Measurements from ENCODE around the gene ACSS2. TPM values are rescaled to one million over a fixed set of nuclear protein-coding genes. Genes with fewer than 3 reads are reported as not detected.

Gene ACSS2
- total RNA-seq, 2 donors from 2014 or later = 37.4 to 44.2 TPM

- Histone ChIP-seq H3K4me3 (no peak overlapping the region), H3K9me3 (no peaks in the 10 kb centered on the region), H3K36me3 (no peaks in the 10 kb centered on the region), H3K27ac (no peak overlapping the region), H3K27me3 (replicated peaks; ENCODE audit: insufficient read depth) (no peaks in the 10 kb centered on the region), H3K4me1 (replicated peaks) (no peaks in the 10 kb centered on the region)
- intact Hi-C loops (cut with DNase I) = no loop called here
- DNase-seq (ENCODE audit: low spot score) = no peak
- TF ChIP-seq CTCF (IDR thresholded peaks at IDR 0.05) = no peak
- TF ChIP-seq POLR2AphosphoS5 (IDR thresholded peaks at IDR 0.05) = no peak
- no peak for TF ChIP-seq POLR2A (IDR thresholded peaks at IDR 0.05)
- whole genome bisulfite sequencing = 61% methylated on average over 4 of the region's 4 CpGs
Observed at GRCh38 chr20:34852298-34852697, 24.1 kb upstream of the ACSS2 start.

- Histone ChIP-seq H3K4me3 (no peak overlapping the region), H3K9me3 (no peaks in the 10 kb centered on the region), H3K27ac (no peak overlapping the region), H3K27me3 (replicated peaks; ENCODE audit: insufficient read depth) (no peaks in the 10 kb centered on the region), H3K4me1 (replicated peaks) (no peaks in the 10 kb centered on the region), H3K36me3 (no peaks in the 10 kb centered on the region)
- DNase-seq (ENCODE audit: low spot score) = no peak
- TF ChIP-seq POLR2A (IDR thresholded peaks at IDR 0.05) (no peak), POLR2AphosphoS5 (IDR thresholded peaks at IDR 0.05) (no peak)
- 93% methylated on average over 26 of the region's 26 CpGs for WGBS
- intact Hi-C loops (cut with DNase I) = no loop called here
Observed at GRCh38 chr20:34859367-34859766, 17.0 kb upstream of the ACSS2 start.

GRCh38 chr20:34859826-34860545, 16.4 kb upstream of the ACSS2 start:
- no peak for TF ChIP-seq CTCF (IDR thresholded peaks at IDR 0.05)
- no peak for TF ChIP-seq POLR2A (IDR thresholded peaks at IDR 0.05)
- no peak for TF ChIP-seq POLR2AphosphoS5 (IDR thresholded peaks at IDR 0.05)
- Histone ChIP-seq H3K27ac (no peak overlapping the region), H3K4me3 (no peak overlapping the region), H3K4me1 (replicated peaks) (no peaks in the 10 kb centered on the region), H3K27me3 (replicated peaks; ENCODE audit: insufficient read depth) (no peaks in the 10 kb centered on the region), H3K36me3 (no peaks in the 10 kb centered on the region), H3K9me3 (no peaks in the 10 kb centered on the region)
- DNase-seq (ENCODE audit: low spot score) = no peak
- WGBS = 89% methylated on average over 9 of the region's 9 CpGs
- intact Hi-C loops (cut with DNase I) = no loop called here

- Histone ChIP-seq H3K9me3 (no peaks in the 10 kb centered on the region), H3K36me3 (no peaks in the 10 kb centered on the region), H3K27ac (no peak overlapping the region), H3K4me1 (replicated peaks) (no peaks in the 10 kb centered on the region), H3K4me3 (no peak overlapping the region), H3K27me3 (replicated peaks; ENCODE audit: insufficient read depth) (no peaks in the 10 kb centered on the region)
- intact Hi-C loops (cut with DNase I) = no loop called here
- DNase-seq (ENCODE audit: low spot score) = peak; percentile 70
- TF ChIP-seq CTCF (IDR thresholded peaks at IDR 0.05) (no peak), POLR2AphosphoS5 (IDR thresholded peaks at IDR 0.05) (peak; percentile 67)
- 71% methylated on average over 7 of the region's 7 CpGs for WGBS
Observed at GRCh38 chr20:34861386-34862084, 14.9 kb upstream of the ACSS2 start.

- H3K36me3 ChIP-seq = no peaks in the 10 kb centered on the region
- DNase-seq (ENCODE audit: low spot score) = no peak
- H3K4me1 ChIP-seq (replicated peaks) = no peaks in the 10 kb centered on the region
- intact Hi-C loops (cut with DNase I) = no loop called here
- H3K27me3 ChIP-seq (replicated peaks; ENCODE audit: insufficient read depth) = no peaks in the 10 kb centered on the region
- WGBS = 91% methylated on average over 12 of the region's 12 CpGs
- TF ChIP-seq CTCF (IDR thresholded peaks at IDR 0.05) = no peak
- TF ChIP-seq POLR2A (IDR thresholded peaks at IDR 0.05) = no peak
- no peak for TF ChIP-seq POLR2AphosphoS5 (IDR thresholded peaks at IDR 0.05)
- no peak overlapping the region for H3K4me3 ChIP-seq
- no peak overlapping the region for H3K27ac ChIP-seq
- no peaks in the 10 kb centered on the region for H3K9me3 ChIP-seq
Observed at GRCh38 chr20:34862724-34863123, 13.7 kb upstream of the ACSS2 start.
